Activated CD4-positive, CD25-positive, alpha-beta regulatory T cell (primary cell): ENCODE data around the gene IL4I1.

Source experiments
- DNase-seq, 4 experiments: peaks; one replicate each; lab custom pipeline; 2025; lab: John Stamatoyannopoulos, UW

IL4I1 gene

DNA sequence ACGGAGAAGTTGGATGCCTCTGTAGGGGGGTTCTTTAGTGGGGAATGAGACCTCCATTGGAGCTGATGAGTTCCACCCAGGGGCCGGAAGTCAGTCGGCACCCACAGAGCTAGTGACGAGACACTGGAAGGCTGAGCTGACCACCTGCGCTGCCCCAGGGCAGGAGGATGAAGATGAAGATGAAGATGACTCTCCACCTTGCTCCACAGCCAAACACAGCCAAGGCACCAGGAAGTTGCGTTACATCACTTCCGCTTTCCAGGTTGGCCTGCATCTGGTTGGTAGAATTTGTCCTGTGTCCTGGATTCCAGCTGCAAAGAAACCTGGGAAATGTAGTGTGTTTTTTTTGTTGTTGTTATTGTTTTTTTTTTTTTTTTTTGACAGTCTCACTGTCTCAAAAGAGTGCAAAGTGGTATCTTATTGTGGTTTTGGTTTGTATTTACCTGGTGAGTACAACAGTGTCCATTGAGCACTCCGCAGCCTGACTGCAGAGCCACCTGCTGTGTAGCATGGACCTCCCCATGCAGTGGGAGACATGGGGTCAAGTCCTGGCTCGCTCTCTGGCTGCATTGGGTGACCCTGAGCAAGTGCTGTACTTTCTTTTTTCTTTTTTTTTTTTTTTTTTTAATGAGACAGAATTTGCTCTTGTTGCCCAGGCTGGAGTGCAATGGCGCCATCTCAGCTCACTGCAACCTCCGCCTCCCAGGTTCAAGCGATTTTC is 17.3 kb downstream of the IL4I1 start:
- no peak for DNase-seq

- DNase-seq, result no peak
Measured at GRCh38 chr19:49878744-49879070, 18.0 kb downstream of the IL4I1 start.

GRCh38 chr19:49877879-49878743 is 18.6 kb downstream of the IL4I1 start:
- peak; percentile 95 to 98 (median 98) for DNase-seq

GRCh38 chr19:49877020-49877878 is 19.4 kb downstream of the IL4I1 start, which contains the start of the genes AKT1S1 and TBC1D17:
TSS of gene AKT1S1 (minus strand) at chr19:49877355. CDS start at chr19:49873295, 4,060 bp downstream.
TSS of gene TBC1D17 (plus strand) at chr19:49877702. CDS start at chr19:49877724, 22 bp downstream.
- DNase-seq, result peak; percentile 93 to 95 (median 94)

- peak; percentile 88 to 95 (median 92) for DNase-seq
Measured at GRCh38 chr19:49876422-49877019, 20.2 kb downstream of the IL4I1 start.

DNA sequence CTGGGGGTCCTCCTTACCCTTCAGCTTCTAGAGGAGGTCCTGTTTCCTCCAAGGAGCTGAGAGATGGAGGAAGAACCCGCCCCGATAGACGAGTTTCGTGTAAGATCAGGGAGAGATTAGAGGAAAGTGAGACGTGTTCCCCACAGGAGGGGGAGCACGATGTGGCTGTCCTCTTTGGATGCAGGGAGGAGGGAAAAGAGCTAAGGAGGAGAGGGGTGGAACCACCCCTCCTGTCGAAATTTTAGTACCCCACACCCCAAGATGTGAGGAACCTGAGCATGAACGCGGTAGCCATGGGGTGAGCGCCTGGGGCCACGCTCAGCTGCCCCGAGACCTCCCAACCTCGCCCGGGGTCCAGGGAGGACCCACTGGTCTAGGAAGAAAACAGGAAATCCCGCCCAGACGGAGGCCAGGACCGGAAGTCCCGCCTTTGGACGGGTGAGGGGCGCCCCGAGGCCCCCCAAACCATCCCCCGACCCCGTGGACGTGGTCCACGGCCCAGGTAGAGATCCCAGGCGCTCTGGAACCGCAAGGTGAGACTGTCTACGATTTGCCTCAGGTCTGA is 20.7 kb downstream of the IL4I1 start:
- DNase-seq, result peak in 3 of 4 experiments; percentile 34 to 59 (median 40)

DNA sequence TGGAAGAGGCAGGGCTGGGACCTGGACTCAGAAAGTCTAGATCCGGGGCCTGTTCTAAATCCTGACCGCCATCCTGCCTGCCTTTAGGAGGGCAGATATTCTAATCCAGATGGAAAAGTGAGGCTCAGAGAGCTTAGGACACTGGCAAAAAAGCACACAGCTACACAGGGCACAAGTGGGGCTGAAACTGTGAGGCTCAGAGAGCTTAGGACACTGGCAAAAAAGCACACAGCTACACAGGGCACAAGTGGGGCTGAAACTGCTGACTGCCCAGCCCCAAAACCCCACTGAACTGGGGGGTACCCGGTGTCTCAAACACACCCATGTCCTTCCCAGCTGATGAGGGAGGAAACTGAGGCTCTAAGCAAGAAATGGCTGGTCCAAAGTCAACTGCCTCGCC is 21.5 kb downstream of the IL4I1 start:
- no peak for DNase-seq

GRCh38 chr19:49874503-49875157 is 22.1 kb downstream of the IL4I1 start:
- DNase-seq, result no peak

GRCh38 chr19:49873834-49874233 is 22.9 kb downstream of the IL4I1 start:
- no peak for DNase-seq

DNA sequence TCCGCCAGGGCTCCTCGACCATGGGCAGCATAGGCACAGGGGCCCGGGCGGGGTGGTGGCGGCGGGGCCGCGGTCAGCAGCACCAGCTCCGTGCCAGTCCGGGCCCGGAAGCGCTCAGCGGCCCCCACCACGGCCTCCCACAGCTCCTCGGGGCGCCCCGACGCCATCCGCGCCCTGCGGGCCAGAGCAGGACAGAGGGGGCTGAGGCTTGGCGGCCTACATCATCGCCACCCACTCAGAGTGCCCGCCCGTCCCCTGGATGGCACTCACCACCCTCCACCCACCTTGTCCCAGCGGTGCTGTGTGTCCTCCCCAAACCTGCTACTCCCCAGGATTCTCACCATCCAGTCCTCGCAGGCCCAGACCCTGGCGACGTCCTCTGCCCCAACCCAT is 23.6 kb downstream of the IL4I1 start:
- DNase-seq, result no peak

- DNase-seq, result no peak
Measured at GRCh38 chr19:49872245-49873128, 24.2 kb downstream of the IL4I1 start.

DNA sequence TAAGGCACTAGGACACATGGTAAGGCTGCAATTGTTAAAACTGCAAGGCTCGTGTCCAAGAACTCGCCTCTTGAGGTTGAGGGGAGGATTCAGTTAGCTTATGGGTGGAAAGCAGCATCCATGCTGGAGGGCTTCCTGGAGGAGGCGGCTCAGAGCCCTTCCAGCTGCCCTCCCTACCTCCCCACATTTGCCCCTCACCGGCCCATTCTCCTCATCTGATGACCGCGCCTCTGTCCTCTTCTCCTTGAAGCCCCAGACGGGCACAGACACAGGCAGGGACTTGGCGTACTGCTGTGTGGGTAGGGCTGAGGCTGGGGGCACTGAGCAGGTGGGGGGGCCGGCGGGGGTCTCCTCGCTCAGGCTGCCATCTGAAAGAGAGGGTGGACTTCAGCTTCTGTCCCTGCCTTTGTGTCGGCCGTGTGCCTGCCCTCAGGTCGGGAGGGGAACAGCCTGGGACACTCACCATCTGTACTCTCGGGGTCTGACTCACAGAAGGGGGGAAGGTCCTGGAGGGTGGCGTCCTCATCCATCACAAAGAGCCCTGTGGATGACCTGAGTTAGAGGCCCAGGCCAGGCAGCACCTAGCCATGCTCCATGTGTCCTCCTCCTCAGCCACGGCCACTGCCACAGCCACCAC is 25.2 kb downstream of the IL4I1 start:
- DNase-seq, result no peak

GRCh38 chr19:49870309-49870901 is 26.3 kb downstream of the IL4I1 start:
- DNase-seq, result no peak

DNA sequence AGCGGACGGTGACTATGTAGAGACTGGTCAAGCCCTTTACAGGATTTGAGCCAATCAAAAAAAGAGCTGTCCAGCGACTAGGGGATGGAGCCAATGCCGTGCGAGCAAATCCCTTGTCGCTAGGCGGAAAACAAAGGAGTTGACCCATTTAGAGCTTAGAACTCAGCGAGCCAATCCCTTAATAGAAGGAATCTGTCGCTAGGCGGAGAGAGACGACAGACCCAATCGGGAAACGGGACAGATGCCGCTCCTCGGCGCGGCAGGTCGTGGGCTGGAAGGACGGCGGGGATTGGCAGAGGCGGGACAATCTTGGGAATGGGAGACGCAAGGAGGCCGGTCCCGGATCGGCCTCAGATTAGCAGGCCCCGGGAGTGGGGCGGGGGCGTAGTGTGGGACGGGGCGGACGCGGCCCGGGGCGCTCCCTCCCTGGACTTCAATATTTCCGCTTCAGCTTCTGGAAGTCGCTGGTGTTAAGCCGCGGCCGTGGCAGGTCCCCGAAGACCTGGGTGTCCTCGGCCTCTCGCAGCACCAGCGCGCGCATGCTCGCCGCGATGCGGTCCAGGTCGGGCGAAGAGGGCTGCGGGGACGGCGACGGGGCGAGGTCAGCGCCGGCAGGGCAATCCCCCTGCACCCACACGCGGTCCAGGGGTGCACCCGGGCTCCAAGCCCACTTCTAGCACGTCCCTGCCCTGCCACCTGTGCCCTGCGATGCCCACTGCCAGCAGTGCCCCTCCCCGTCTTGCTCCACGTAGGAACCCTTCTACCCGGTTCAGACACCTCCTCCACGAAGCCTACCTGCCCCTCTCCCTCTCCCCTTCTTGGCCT is 27.0 kb downstream of the IL4I1 start:
- peak; percentile 68 to 75 (median 70) for DNase-seq

GRCh38 chr19:49869009-49869483 is 27.6 kb downstream of the IL4I1 start:
- DNase-seq, result no peak

DNA sequence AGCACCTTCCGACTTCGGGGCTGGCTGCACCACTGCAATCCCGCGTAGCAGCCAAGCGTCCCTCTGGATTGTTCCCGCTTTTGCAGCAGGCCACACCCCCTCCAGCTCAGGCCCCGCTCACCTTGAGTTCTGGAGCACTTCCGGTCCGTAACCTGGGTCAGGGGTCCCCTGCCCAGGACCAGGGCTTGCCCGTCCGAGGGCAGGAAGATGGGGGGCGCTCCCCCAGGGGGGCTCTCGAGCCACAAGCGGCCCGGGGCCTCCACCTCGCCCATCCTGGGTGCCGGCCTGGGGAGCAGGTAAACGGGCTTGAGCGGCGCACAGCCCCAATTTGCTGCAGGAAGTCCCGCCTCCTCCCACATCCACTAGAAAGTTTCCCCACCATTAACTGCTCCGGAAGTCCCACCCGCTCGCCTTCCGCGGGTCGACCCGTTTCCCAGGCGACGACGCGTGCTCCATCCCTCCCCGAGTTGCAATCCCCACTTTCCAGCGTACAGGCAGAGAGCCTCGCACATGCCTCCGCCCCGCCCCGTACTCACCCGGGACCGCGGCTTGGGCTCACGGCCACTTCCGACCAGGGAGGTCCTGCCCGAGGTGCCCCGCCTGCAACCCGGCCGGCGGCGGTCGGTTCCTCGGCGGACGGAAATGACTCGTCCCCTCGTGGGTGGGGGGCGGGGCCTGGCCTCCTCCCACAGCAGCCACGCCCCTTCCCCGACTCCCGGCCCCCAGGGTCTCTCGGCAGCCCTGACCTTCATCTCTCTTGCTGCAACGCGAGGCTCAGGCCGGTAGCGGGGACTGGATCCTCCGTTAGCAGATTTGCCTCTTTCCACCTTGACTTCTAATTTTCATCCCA is 29.5 kb downstream of the IL4I1 start, which contains the start of gene PNKP:
TSS of gene PNKP (minus strand) at position 644 of the 850 bp plus-strand sequence. CDS start at position 272, 372 bp downstream.
- peak; percentile 81 to 87 (median 84) for DNase-seq

DNA sequence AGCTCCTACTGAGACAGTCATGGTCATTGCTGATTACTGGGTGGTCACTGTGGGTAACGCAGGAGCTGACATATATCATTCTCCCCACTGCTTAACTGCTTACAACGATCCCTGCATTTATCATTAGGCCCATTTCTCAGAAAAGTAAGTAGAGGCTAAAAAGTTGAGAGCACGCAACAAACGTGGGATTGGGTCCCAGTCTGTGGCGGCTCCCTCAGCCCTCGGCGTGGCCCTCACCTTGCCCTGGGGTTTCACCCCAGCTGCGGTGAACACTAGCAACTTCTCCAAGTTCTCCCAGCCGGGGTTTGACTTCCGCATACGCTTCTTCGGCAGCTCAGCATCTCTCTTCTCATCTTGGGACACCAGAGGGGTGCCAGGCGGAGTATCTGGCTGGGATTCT is 31.8 kb downstream of the IL4I1 start:
- no peak for DNase-seq
